GM18505 (cell line): ENCODE data around the gene JDP2.

ENCODE experiments used
- ATAC-seq: cut with Tn5 transposase; IDR thresholded peaks from one replicate; pipeline ENCODE4 v1.9.1; 2021; ENCODE audit not compliant: unreplicated experiment
- POLR2A ChIP-seq: IDR thresholded peaks from 4 replicates; pipeline ENCODE4 v1.6.1; 2011; ENCODE audit warnings: borderline replicate concordance; ENCODE audit not compliant: insufficient read depth, insufficient read length; ENCODE audit errors: extremely low read depth

The JDP2 gene

GRCh38 chr14:75434138-75434889 lies 6.5 kb downstream of the JDP2 start:
- no peak for TF ChIP-seq POLR2A
- ATAC-seq: no peak

DNA sequence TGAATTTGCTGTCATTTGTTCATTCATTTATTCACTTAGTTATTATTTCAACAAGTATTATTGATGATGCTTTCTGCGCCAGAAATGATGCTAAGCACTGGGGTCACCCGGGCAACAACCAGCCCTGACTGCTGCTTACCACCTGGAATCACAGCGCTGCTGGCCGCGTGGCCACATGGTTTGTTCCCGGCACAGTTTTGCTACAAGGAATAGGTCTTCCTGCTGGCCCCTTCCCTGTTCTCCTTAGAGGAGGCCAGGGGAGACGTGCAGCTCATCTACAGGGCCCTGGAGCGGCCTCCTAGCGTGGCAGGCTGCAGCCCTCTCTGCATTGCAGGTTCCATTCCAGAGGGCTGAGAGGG lies 7.0 kb downstream of the JDP2 start:
- TF ChIP-seq POLR2A: no peak
- ATAC-seq: no peak

DNA sequence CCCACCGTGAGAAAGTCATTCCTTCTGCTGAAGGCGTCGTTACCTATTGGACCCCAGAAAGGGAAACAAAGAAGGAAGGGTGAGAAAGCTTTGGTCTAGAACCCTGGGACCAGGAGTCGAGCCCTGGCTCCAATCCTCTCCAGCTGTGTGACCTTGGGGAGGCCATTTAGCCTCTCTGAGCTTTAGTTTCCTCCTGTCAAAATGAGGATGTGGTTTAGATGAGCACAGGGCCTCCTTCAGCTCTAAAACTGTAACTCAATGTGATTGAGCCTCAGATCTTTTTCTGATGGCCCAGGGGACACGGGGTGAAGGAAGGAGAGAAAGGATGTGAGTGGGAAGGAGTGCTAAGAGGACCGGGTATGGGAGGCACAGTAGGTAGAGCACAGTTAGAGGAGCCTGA lies 7.7 kb downstream of the JDP2 start:
- no peak for TF ChIP-seq POLR2A
- no peak for ATAC-seq

DNA sequence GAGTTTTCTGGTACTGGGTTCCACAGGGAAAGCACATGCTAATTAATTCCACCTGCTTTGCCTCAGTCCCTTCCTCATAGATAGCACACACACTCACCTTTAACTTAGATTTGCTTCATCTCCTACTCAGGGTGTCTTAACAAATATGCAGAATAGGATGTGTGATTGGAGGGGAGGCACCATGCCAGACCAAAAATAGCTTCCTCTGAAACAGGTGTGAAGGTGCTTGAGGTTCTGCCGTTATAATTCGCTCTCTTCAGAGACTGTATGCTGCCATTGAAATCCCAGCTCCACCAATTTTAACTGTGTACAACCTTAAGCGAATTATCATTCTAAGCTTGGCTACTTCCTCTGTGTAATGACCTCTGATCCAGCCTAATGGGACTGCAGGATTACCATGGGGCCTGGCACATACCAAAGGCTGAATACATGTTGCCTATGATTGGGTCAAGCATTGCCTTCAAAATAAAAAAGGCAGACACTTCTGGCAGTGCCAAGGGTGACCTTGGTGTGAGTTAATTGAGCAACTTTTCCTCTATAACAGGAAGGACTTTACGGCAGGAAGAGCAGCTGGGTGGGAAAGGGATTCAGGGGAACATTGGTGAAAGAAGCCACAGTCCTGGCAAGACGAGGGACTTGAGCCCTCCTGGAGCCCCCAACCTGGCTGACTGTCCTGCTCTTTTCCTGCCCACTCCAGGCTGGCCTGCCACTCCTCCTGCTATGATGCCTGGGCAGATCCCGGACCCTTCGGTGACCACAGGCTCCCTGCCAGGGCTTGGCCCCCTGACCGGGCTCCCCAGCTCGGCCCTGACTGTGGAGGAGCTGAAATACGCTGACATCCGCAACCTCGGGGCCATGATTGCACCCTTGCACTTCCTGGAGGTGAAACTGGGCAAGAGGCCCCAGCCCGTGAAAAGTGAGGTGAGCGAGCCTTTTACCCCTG lies 9.7 kb downstream of the JDP2 start:
- no peak for ATAC-seq
- no peak for TF ChIP-seq POLR2A

DNA sequence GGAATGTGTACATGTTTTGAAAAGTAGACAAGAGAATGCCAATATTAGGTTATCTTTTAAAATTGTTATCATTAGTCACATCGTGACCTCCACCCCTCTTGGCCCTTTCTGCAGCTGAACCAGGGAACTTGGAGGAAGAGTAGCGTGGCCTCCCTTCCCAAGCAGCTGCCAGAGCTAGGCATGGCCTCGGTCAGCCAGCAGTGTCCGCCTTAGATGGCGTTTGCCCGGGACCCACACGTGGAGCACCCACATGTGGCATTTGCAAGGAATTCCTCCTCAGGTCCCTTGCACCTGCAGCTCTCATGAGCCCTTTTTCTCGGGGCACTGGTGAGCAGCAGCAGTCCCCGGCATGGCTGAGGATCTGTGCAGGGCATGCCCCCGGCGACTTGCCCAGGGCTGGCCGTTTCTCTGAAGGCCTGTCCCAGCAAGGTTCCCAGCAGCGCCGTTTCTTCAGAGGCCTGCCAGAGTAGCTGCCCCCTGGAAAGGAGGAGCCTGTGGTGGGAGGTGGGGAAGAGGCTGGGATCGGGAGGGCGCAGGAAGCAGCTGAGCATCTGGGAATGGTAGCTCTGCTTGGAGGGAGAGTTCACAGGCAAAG lies 10.8 kb downstream of the JDP2 start:
- no peak for ATAC-seq
- no peak for TF ChIP-seq POLR2A

DNA sequence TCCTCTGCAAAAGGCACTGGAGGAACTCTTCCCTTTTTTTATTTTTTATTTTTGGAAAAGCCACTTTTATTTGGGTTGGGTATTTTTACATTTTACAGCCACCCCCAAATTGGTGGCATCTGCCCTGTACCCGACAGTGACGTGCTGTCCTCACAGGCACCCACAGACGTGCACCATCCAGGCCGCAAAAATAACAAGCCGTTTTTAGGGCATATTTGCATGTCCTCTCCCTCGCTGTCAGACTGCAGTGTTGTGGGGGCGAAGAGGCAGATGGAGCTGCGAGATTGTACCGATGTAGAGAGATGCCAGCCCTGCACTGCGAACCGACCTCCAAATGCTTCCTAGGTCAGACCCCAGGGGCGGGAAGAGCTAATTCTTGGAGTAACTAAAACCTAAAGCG lies 12.2 kb downstream of the JDP2 start:
- TF ChIP-seq POLR2A: no peak
- no peak for ATAC-seq

GRCh38 chr14:75440733-75441477 lies 13.1 kb downstream of the JDP2 start:
- ATAC-seq: no peak
- no peak for TF ChIP-seq POLR2A

GRCh38 chr14:75441728-75442127 lies 13.9 kb downstream of the JDP2 start:
- no peak for TF ChIP-seq POLR2A
- ATAC-seq: no peak

GRCh38 chr14:75442166-75442565 lies 14.3 kb downstream of the JDP2 start:
- no peak for TF ChIP-seq POLR2A
- ATAC-seq: no peak

- no peak for ATAC-seq
Measured at GRCh38 chr14:75442642-75443041, 14.8 kb downstream of the JDP2 start.

DNA sequence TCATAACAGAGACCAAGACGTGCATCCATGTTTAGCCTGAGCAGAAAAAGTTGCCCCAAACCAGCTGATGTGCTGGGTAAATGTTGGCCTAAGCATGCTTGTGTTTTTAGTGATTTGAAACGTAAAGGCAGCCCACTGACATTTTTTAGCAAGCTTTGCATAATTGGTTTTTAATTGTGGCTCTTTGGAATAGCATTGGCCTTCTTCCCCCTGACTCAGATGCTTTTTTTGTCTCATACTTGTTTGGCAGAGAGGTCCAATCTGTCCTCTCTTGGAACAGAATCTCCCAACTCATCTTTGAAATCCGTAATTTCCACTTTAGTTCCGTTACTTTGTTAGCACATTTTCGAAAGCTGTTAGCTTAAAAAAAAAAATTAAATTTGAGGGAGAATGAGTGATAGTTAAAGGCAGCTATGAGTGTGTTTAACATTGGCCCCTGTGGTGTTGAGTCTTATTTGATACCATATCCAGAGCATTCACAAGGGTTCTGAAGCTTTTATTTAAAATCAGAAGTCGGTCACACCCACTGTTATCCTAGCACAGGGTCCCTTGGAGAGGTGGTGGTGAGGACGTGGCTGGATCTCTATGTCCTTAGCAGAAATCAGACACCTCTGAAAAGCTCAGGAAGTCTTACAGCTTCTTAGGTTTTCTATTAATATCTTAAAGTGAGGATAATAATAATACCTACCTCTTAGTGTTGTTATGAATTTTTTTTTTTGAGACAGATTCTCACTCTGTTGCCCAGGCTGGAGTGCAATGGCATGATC lies 15.6 kb downstream of the JDP2 start:
- ATAC-seq: no peak
- no peak for TF ChIP-seq POLR2A

More at GRCh38 chr14:75442642-75443041, 14.8 kb downstream of the JDP2 start:
- TF ChIP-seq POLR2A: no peak

DNA sequence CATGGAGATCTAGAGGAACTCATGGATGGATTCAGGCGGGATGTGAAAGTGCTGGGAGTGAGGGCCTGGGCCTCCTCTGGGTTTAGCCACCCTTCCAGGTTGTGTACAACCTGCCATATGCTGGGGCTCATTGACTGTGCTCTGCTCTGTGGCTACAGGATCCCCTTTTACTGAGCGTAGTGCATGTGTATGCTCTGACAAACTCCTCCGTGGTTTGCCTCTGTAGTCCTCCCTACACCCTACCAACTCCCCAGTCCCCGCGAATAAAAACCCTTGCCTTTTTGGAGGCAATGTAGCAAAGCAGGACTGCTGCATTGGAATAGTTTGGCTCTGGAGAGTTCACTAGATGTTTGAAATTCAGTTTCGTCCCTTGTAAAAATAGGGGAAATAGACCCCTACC lies 17.4 kb downstream of the JDP2 start:
- TF ChIP-seq POLR2A: no peak
- no peak for ATAC-seq
